ENCODE data around the gene CMSS1.

CMSS1 gene

DNA sequence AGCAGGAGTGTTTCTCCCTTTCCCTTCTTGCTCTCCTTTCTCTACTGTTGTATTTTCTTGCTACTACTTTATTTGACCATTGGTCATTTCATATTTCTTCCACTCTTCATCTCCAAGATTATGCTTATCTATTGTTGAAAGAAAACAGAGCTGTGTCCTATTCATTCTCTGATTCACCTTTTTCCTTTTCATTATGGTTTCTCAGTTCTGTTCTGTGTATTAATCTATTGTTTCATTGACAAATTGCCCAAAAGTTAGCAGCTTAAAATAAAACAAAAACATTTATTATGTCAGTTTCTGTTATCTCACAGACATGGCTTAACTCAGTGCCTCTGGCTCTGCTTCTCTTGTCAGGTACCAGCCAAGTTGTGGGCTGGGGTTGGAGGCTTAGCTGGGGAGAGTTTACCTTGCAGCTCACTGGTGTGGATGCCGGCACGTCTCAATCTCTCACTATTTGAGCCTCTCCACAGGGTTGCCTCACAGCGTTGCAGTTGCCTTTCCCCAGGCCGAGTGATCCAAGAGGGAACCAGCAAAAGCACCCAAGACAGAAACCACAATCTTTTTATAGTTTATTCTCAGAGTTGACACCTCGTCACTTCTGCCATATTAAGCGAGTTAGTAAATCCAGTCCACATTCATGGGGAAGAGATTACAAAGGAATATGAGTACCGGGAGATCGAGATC lies 333.5 kb downstream of the CMSS1 start:
- no peak overlapping the region for H3K4me3 ChIP-seq (ENCODE audit: low read depth, low read length)
- TF ChIP-seq, protein P1, sequence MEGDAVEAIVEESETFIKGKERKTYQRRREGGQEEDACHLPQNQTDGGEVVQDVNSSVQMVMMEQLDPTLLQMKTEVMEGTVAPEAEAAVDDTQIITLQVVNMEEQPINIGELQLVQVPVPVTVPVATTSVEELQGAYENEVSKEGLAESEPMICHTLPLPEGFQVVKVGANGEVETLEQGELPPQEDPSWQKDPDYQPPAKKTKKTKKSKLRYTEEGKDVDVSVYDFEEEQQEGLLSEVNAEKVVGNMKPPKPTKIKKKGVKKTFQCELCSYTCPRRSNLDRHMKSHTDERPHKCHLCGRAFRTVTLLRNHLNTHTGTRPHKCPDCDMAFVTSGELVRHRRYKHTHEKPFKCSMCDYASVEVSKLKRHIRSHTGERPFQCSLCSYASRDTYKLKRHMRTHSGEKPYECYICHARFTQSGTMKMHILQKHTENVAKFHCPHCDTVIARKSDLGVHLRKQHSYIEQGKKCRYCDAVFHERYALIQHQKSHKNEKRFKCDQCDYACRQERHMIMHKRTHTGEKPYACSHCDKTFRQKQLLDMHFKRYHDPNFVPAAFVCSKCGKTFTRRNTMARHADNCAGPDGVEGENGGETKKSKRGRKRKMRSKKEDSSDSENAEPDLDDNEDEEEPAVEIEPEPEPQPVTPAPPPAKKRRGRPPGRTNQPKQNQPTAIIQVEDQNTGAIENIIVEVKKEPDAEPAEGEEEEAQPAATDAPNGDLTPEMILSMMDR (IDR thresholded peaks at IDR 0.05; ENCODE audit: borderline replicate concordance, insufficient read depth, low read depth, low read length), result no peak

DNA sequence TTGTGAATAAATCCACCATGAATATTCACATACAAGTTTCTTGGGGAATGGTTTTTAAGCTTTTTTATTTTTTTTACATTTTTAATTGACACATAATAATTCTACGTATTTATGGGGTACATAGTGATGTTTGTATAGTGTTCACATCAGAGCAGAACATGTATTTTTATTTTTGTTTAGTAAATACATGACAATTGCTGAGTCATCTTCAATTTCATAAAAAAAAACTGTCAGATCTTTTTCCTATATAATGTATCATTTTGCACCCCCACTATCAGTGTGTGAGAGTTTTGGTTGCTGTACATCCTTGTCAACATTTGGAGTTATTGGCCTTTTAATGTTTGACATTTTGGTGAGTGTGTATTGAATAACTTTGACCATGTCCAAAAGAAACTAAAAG lies 336.5 kb downstream of the CMSS1 start:
- TF ChIP-seq, protein P1 (IDR thresholded peaks at IDR 0.05; ENCODE audit: borderline replicate concordance, insufficient read depth, low read depth, low read length), result no peak
- no peak overlapping the region for H3K4me3 ChIP-seq (ENCODE audit: low read depth, low read length)

DNA sequence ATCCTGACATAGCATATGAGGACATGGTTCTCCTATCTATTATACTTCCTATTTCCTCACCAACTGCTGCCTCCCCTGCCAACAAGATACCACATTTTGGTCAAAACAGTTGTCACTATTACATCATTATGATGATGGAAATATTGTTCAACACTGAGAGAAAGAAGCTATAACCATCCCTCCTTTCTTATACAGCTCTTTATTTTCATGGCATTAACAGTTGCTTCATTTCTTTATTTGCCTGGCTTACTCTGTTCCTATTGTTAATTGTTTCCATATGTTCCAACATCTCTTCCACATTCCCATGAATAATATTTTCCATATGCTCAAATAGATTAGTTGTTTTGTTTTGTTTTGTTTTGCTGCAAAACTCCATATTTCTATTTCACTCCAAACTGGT lies 337.5 kb downstream of the CMSS1 start:
- no peak overlapping the region for H3K4me3 ChIP-seq (ENCODE audit: low read depth, low read length)
- TF ChIP-seq, protein P1 (IDR thresholded peaks at IDR 0.05; ENCODE audit: borderline replicate concordance, insufficient read depth, low read depth, low read length), result no peak

DNA sequence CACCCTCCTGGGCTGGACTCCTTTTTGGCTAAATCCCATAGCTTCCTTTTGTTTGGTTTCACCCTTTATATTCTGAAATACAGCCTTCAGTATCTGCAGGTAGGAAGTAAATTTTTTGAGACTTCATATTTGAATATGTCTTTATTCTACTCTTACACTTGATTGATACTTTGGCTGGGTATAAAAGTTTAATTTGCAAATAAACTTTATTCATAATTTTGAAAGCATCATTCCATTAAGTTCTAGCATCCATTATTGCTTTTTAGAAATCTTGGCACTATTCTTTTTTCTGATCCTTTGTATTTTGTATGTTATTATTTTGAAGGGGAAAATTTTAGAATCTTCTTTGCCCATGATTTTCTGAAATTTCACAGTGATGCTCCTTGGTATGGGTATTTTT lies 337.9 kb downstream of the CMSS1 start:
- TF ChIP-seq, protein P1 (IDR thresholded peaks at IDR 0.05; ENCODE audit: borderline replicate concordance, insufficient read depth, low read depth, low read length), result no peak
- H3K4me3 ChIP-seq (ENCODE audit: low read depth, low read length), result no peak overlapping the region

DNA sequence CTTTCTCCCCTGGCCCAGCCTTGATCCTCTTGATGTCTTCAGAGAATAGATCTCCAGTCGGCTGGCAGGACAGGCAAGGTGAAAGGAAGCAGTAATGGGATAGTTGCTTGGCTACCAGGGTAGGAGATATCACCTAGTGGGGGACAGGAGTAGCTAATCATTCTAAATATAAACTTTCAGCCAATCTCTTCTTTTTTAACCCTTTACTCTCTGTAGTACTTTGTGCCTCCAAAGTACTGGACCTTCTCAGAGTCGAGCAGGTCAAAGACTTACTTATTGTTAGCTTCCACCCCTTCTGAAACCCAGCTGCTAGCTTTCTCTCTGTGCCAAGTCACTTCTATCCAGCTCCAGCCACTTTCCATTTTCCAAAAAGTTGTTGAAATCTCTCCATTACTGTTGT lies 340.0 kb downstream of the CMSS1 start:
- no peak overlapping the region for H3K4me3 ChIP-seq (ENCODE audit: low read depth, low read length)
- TF ChIP-seq, protein P1 (IDR thresholded peaks at IDR 0.05; ENCODE audit: borderline replicate concordance, insufficient read depth, low read depth, low read length), result no peak

DNA sequence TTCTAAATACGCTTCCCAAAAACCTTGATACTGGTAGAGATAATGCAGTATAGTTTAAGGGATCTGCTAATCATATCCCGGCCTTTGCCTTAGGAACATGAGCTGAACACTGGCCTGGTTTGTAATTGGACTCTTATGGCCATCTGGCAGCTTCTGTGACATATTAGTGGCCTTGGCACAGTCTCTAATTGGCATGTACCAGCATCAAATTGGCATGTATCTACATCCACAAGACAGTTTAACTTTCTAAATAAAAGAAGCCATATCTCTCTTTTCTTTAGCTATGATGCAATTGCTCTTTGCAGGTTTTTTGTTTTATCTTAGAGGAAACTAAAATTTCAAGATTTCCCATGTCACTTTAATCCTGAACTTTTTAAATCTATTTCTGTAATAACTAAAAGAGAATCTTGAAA lies 341.3 kb downstream of the CMSS1 start:
- no peak overlapping the region for H3K4me3 ChIP-seq (ENCODE audit: low read depth, low read length)
- TF ChIP-seq, protein P1 (IDR thresholded peaks at IDR 0.05; ENCODE audit: borderline replicate concordance, insufficient read depth, low read depth, low read length), result no peak
